HG03175 (cell line): Measurements from ENCODE around the gene PYGL.

Experiments used
- ATAC-seq: cut with Tn5 transposase; IDR thresholded peaks from one replicate; pipeline ENCODE4 v1.9.1; 2021; ENCODE audit warnings: mild to moderate bottlenecking, moderate library complexity; ENCODE audit not compliant: unreplicated experiment

Gene PYGL

GRCh38 chr14:50882932-50883826 is 61.1 kb downstream of the PYGL start:
- ATAC-seq: no peak

DNA sequence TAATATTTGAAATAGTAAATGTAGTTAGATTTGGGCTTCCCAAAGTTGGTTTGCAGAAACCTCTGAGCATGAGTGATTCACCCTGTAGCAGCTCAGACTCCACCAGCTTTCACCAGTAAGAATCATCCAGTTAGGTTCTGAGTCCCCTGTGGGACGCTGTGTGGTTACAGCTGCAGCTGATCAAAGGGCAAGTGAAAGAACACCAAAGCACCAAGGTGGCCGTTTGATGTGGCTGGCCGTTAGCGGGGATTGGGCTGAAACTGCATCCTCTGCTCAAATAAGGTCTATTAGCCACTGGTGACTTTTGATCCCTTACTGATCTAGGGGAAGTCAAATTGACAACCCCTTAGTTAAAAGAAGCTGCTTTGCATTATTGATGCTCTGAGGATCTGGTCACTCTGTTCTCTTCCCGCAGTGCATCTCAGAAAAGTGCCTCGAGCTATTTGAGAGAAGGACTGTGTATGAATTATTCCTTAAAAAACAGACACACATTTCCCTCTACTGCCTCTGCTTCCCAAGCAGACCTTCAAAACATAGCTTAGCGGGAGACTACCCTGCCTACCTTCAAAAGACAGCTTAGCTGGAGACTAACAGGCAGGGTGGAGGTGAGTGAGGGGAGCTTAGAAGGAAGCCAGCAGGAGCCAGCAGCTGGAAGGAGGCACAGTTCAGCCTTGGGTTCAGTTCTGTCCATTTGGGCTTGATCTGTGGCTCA is 68.8 kb downstream of the PYGL start:
- ATAC-seq: peak; percentile 95

DNA sequence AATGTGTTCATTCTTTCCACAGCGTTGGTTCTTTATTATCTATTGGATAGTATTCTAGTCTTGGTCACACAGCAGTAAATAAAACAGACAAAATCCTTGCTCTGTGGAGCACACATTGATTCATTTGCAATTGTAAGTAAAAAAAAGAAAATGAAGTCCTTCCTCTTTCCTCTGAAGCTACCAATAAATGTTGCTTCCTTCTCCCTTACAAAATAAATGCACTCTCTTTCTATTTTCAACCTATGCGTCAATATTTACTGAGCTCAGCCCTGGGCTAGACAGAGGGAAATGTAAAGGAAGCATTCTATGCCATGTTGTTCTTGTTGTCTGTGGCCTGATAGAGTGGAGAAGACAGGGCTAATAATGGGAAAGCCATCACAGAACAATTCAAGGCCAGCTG is 69.5 kb downstream of the PYGL start:
- ATAC-seq: no peak

DNA sequence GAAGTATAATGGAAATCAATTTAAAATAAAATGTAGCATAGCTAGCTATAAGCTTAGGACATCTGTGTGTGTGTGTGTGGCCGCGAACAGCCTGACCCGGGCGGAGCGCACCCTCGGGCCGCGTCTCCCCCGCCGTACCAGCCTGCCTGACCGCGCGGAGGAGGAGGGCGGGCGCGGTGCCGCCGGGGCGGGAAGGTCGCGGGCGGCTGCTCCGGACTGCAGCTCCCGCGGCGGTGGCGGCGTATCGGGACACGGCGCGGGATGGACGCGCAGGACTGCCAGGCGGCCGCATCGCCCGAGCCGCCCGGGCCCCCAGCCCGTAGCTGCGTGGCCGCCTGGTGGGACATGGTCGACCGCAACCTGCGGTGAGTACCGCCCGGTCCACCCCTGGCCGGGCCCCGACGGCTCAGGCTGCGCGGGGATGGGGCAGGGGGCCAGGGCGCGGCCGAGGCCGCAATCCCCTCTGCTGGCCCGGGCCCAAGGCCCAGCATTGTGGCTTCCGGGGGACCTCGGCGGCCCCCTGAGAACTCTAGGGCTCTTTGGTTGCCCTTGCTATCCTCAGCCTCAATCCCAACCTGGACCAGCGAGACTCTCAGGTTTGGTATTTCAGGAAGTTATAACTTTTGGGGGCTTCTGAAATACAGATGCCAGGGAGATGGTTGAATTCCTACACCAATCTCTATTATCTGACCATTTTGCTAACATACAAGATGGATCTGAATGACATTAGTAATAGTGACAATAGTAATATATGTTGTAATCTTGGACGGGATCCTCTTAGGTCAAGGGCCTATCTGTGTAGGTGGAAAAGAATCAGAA is 72.2 kb downstream of the PYGL start, which contains the start of gene ABHD12B:
ABHD12B (plus strand) TSS at position 140 of the 819 bp plus-strand sequence; CDS start at position 262, 122 bp downstream.
- no peak for ATAC-seq

- no peak for ATAC-seq
Measured at GRCh38 chr14:50871228-50871627, 73.1 kb downstream of the PYGL start.

DNA sequence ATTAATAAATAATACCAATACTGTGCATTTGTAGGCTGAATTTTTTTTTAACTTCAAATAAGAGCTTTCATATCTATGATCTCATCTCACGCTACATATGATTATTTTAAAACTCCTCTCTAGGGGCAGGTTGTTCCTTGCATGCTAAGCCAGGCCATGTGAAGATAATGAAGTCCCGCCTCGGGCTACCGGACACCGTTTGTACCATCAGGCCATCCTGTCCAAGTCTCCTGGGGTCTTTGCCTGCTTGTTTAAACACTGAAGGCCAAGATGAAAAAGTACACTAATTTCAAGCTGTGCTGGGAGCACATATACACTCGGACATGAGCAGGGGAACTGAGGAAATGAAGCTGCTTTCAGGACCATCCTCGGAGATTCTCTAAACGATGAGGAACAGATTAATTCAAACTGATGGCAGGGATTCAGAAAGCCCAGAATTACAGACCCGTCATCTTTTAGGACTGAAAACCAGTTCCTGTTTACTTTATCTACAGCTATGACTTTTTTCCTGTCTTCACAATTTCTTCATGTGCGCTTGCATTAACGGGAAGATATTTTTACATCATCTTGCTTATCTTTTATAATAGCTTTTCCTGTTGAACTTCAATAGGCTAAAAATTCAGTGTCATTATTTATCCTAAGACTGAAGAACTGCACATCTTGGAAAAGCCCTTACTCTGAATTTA is 78.7 kb downstream of the PYGL start:
- ATAC-seq: no peak

DNA sequence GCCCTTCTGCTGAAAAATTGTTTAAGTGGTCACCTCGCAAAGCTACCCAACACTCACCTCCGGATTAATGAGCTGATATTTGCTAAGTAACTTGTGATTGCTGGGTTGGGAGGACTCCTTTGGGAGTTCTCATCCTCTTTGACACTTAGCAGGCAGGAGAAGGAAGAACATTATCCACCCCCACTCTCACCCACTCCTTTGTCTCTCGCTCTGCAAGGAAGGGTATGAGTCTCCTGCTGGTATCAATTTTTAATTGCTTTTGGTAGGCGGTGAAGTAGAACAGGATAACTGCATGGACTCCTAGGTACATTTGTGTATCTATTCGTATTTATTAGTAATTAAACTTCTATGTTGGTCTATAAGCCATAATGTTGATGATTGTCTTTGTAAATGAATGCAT is 79.3 kb downstream of the PYGL start:
- ATAC-seq: no peak

DNA sequence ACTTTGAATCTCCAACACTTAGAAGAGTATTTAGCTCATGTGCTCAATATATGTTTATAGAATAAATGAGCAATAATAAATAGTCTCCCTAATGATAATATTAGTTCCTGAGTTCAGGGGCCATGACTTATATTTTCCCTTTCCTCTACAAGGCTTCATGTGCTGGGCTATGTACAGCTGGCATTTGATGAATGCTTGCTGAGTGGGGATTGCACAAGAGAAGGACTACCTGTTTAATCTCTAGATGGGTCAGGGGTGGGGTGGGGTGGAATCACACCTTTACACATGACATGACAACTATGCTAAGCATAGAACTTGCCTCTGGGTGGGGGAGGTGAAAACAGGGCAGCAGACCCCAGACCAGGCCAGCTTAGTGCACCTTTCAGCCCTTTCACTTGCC is 80.0 kb downstream of the PYGL start:
- ATAC-seq: no peak

DNA sequence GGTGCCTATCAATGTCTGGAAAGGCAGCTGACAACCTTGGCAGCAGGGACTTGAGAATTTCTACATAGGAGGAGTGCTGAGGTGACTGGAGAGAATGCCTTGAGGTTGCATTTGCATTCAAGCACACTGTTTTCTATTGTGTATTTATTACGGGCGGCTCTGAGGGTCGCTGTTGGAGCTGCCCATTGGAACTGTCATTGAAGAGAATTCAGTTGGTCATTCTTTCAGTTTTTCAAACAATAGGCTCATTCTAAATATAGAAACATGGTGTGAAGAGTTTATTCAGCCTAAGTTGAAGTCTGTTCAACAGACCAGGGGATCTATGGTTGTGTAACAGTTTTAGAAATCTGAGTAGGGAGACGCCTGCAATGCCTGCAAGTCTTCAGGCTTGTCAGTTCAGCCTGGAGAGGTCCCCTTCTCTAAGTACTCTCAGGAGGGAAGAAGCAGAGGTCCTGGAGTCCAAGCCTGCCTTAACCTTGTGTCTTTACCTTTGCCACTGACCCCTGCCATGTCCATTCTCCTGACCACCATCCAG is 82.2 kb downstream of the PYGL start:
- no peak for ATAC-seq

DNA sequence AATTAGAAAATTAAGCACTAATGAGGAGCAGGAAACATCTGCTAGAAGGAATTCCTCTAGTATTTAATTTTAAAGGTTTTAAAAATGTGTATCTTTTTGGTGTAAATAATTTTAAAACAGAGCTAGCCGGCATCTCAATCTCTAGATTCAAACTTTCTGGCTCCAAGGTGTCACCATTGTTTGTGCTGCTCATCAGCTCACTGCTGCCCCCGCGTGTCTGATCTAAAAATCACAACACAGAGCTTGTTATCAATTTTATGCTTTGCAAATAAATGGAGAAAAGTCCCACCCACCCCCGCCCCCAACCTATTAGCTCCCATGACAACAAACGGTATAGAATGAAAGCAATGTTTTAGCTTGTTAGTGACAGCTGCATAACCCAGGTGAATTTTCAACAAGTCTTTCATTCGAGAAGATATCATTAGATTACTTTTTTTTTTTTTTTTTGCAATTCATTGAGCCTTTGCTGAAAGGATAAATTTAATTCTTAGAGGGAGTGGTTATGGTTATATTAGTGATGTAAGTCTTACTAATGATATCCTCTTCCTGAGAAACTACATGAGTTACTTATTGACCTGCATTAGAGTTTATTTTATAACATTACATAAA is 83.7 kb downstream of the PYGL start:
- peak; percentile 61 for ATAC-seq

DNA sequence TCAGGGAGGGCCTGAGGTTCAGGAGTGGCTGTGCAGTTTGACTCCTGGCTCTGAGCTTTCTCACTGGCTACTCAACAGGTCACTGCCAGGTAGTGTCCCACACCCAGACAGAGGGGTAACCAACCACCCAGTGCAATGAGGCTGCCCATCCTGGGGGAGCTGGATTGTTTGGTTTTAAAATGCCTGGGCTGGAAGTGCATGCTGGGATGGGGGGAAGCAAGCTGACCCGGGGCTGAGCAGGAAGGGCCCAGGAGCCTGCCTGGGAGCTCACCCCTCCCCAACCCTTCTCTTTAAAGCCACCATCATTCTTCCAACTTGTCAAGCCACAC is 85.0 kb downstream of the PYGL start:
- no peak for ATAC-seq

GRCh38 chr14:50856660-50857059 is 87.6 kb downstream of the PYGL start:
- ATAC-seq: no peak

DNA sequence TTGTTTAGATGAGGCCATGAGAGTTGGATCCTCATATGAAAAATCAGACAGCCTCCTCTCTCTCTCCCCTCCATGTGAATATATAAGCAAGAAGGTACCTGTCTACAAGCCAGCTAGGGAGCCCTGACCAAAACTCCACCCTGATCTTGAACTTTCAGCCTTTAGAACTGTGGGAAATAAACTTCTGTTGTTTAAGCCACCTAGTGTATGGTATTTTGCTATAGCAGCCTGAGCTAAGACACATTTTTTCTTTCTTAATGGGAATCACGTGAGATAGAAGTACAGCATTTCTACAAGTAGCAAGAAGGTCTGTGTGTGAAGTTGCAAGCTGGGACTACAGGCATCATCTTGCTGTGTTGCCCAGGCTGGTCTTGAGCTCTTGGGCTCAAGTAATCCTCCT is 88.7 kb downstream of the PYGL start:
- no peak for ATAC-seq
